Measurements from ENCODE around the gene SNX25.
"Not testable (repeated sequence)": the region's sequence is repeated elsewhere in the genome, so short reads cannot be mapped to it uniquely, and the experiment has no call there.

The SNX25 gene

DNA sequence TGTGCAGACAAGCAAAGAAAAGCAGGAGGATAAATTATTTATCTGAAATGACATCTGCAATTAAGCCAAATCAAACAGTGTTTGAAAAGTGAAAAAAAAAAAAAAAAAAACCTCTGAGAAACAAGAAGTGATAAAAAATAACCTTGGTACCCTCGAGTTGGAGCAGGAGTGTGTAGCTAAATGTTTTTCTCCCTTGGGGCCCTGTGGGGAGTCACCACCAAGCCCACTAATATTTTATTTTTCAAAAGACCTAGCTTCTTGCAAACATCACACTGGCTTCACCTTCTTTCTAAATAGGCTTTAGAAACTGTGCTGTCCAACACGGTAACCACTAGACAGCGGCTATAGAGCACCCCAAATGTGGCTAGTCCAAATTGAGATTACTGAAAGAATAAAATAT lies 47.7 kb downstream of the SNX25 start:
- H3K36me3 ChIP-seq (ENCODE audit: insufficient read depth, low read length): peaks cover 18% of the 10 kb centered on the region
- no peaks in the 10 kb centered on the region for H3K9me2 ChIP-seq (ENCODE audit: low read depth, low read length)
- no peaks in the 10 kb centered on the region for H4K20me1 ChIP-seq (ENCODE audit: insufficient read depth, low read length)
- H3K27ac ChIP-seq (ENCODE audit: low read depth, low read length, poor library complexity, severe bottlenecking): peak overlapping the region; percentile 68
- H3K4me2 ChIP-seq (ENCODE audit: low read length): peak overlapping the region; percentile 47
- H3K4me1 ChIP-seq (ENCODE audit: insufficient read depth, low read length, severe bottlenecking): peaks cover 97% of the 10 kb centered on the region
- no peaks in the 10 kb centered on the region for H3K27me3 ChIP-seq (ENCODE audit: insufficient read depth, low read length)
- no peak overlapping the region; the same call in 1 of the 2 replicates for H3K9ac ChIP-seq (ENCODE audit: low read length)
- H3K79me2 ChIP-seq (ENCODE audit: insufficient read depth, low read length): peaks cover 3% of the 10 kb centered on the region; the same call in 1 of the 2 replicates
- TF ChIP-seq, protein P1, sequence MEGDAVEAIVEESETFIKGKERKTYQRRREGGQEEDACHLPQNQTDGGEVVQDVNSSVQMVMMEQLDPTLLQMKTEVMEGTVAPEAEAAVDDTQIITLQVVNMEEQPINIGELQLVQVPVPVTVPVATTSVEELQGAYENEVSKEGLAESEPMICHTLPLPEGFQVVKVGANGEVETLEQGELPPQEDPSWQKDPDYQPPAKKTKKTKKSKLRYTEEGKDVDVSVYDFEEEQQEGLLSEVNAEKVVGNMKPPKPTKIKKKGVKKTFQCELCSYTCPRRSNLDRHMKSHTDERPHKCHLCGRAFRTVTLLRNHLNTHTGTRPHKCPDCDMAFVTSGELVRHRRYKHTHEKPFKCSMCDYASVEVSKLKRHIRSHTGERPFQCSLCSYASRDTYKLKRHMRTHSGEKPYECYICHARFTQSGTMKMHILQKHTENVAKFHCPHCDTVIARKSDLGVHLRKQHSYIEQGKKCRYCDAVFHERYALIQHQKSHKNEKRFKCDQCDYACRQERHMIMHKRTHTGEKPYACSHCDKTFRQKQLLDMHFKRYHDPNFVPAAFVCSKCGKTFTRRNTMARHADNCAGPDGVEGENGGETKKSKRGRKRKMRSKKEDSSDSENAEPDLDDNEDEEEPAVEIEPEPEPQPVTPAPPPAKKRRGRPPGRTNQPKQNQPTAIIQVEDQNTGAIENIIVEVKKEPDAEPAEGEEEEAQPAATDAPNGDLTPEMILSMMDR (IDR thresholded peaks at IDR 0.05; ENCODE audit: low read length): no peak
- TF ChIP-seq EZH2 (IDR thresholded peaks at IDR 0.05; ENCODE audit: borderline replicate concordance, low read length): no peak
- no peaks in the 10 kb centered on the region; the same call in 1 of the 2 replicates for H3F3A ChIP-seq (ENCODE audit: insufficient read depth, low read length)
- H3K4me3 ChIP-seq (ENCODE audit: low read depth, low read length, poor library complexity, severe bottlenecking): peak overlapping the region; percentile 13
- no peaks in the 10 kb centered on the region for H3K9me3 ChIP-seq (ENCODE audit: low read length)
- H2AFZ ChIP-seq (ENCODE audit: low read length): no peak overlapping the region

DNA sequence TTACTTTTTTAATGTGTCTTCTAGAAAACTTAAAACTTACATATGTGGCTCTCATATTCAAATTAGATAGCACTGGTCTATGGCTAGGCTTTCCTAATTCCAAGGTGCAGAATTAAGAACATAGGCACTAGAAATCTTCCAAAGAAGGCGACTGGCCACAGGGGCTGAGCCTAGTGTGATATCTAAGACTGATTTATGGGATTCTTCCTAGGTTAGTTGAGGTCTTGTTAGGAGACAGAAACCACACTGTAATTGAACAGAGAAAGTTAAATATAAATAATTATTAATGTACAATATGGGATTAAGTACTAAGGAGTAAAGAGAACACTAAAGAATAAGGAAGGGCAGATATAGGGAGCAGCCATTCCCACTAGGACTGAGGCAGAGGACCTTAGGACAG lies 48.3 kb downstream of the SNX25 start:
- no peak for TF ChIP-seq EZH2 (IDR thresholded peaks at IDR 0.05; ENCODE audit: borderline replicate concordance, low read length)
- TF ChIP-seq, protein P1 (IDR thresholded peaks at IDR 0.05; ENCODE audit: low read length): no peak
- no peak overlapping the region for H3K4me2 ChIP-seq (ENCODE audit: low read length)
- H3K9me2 ChIP-seq (ENCODE audit: low read depth, low read length): no peaks in the 10 kb centered on the region
- H2AFZ ChIP-seq (ENCODE audit: low read length): no peak overlapping the region
- H3K4me3 ChIP-seq (ENCODE audit: low read depth, low read length, poor library complexity, severe bottlenecking): no peak overlapping the region
- no peaks in the 10 kb centered on the region for H3K9me3 ChIP-seq (ENCODE audit: low read length)
- no peaks in the 10 kb centered on the region; the same call in 1 of the 2 replicates for H3F3A ChIP-seq (ENCODE audit: insufficient read depth, low read length)
- H3K4me1 ChIP-seq (ENCODE audit: insufficient read depth, low read length, severe bottlenecking): peaks cover 97% of the 10 kb centered on the region
- no peaks in the 10 kb centered on the region for H3K27me3 ChIP-seq (ENCODE audit: insufficient read depth, low read length)
- H3K36me3 ChIP-seq (ENCODE audit: insufficient read depth, low read length): peaks cover 23% of the 10 kb centered on the region
- peak overlapping the region; percentile 80 for H3K27ac ChIP-seq (ENCODE audit: low read depth, low read length, poor library complexity, severe bottlenecking)
- peaks cover 3% of the 10 kb centered on the region; the same call in 1 of the 2 replicates for H3K79me2 ChIP-seq (ENCODE audit: insufficient read depth, low read length)
- no peak overlapping the region for H3K9ac ChIP-seq (ENCODE audit: low read length)
- no peaks in the 10 kb centered on the region for H4K20me1 ChIP-seq (ENCODE audit: insufficient read depth, low read length)

DNA sequence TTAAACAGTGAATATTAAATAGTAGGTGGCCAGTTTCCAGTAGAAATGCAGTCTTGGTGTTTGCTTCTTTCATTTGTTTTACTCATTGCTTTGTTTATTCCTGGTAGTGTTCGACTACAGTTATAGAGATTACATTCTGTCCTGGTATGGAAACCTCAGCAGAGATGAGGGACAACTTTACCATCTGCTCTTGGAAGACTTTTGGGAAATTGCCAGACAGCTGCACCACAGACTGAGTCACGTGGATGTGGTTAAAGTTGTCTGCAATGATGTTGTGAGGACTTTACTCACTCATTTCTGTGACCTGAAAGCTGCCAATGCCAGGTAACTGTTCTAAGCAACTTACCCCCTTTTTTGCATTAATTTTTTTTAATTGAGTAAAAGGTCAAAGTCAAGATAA lies 49.3 kb downstream of the SNX25 start:
- H3K27me3 ChIP-seq (ENCODE audit: insufficient read depth, low read length); H4K20me1 ChIP-seq (ENCODE audit: insufficient read depth, low read length); H2AFZ ChIP-seq (ENCODE audit: low read length); H3K9me2 ChIP-seq (ENCODE audit: low read depth, low read length); H3K9me3 ChIP-seq (ENCODE audit: low read length); H3K4me3 ChIP-seq (ENCODE audit: low read depth, low read length, poor library complexity, severe bottlenecking); H3K9ac ChIP-seq (ENCODE audit: low read length); H3F3A ChIP-seq (ENCODE audit: insufficient read depth, low read length); H3K79me2 ChIP-seq (ENCODE audit: insufficient read depth, low read length): not testable (repeated sequence)
- peak overlapping the region; percentile 9; the same call in 1 of the 2 replicates for H3K4me2 ChIP-seq (ENCODE audit: low read length)
- peak overlapping the region; percentile 80 for H3K27ac ChIP-seq (ENCODE audit: low read depth, low read length, poor library complexity, severe bottlenecking)
- peaks cover 97% of the 10 kb centered on the region for H3K4me1 ChIP-seq (ENCODE audit: insufficient read depth, low read length, severe bottlenecking)
- H3K36me3 ChIP-seq (ENCODE audit: insufficient read depth, low read length): peaks cover 26% of the 10 kb centered on the region

DNA sequence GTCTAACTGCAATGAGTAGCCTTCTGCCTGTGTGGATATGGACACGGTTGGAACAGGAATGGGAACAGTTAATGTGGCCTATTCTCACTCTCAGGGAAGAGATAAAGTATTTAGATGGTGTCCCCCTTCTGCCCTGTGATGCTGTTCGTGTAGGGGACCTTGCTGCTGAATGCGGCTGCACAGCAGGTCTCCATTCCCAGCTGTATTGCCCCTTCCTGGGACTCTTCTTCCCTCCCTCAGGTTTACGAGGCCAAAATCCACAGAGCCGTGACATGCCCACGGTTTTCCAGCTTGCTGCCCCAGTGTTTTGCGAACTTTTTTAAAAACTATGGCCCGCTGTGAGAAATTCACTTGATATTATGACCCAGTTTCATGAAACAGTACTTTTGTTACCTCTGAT lies 50.3 kb downstream of the SNX25 start:
- Histone ChIP-seq H3K4me2 (ENCODE audit: low read length) (peak overlapping the region; percentile 26; the same call in 1 of the 2 replicates), H3K36me3 (ENCODE audit: insufficient read depth, low read length) (peaks cover 33% of the 10 kb centered on the region), H3K9me2 (ENCODE audit: low read depth, low read length) (no peaks in the 10 kb centered on the region), H3K27me3 (ENCODE audit: insufficient read depth, low read length) (no peaks in the 10 kb centered on the region), H3K79me2 (ENCODE audit: insufficient read depth, low read length) (peaks cover 3% of the 10 kb centered on the region; the same call in 1 of the 2 replicates), H3K4me3 (ENCODE audit: low read depth, low read length, poor library complexity, severe bottlenecking) (no peak overlapping the region), H3K27ac (ENCODE audit: low read depth, low read length, poor library complexity, severe bottlenecking) (peak overlapping the region; percentile 80), H3K9ac (ENCODE audit: low read length) (no peak overlapping the region; the same call in 1 of the 2 replicates), H4K20me1 (ENCODE audit: insufficient read depth, low read length) (no peaks in the 10 kb centered on the region), H2AFZ (ENCODE audit: low read length) (no peak overlapping the region), H3F3A (ENCODE audit: insufficient read depth, low read length) (no peaks in the 10 kb centered on the region), H3K9me3 (ENCODE audit: low read length) (no peaks in the 10 kb centered on the region), H3K4me1 (ENCODE audit: insufficient read depth, low read length, severe bottlenecking) (peaks cover 97% of the 10 kb centered on the region)
- TF ChIP-seq EZH2 (IDR thresholded peaks at IDR 0.05; ENCODE audit: borderline replicate concordance, low read length): no peak
- TF ChIP-seq, protein P1 (IDR thresholded peaks at IDR 0.05; ENCODE audit: low read length): no peak
